Measurements from ENCODE around the gene FOSL2. TPM values are rescaled to one million over a fixed set of nuclear protein-coding genes. Genes with fewer than 3 reads are reported as not detected.

The FOSL2 gene
- total and polyA plus RNA-seq, 10 of the 15 experiments (the other 5 are each of a cell fraction or from before 2014, with no cell fraction given): 0.05 to 1.3 (median 0.34) TPM

GRCh38 chr2:28400921-28401320, 8.3 kb downstream of the FOSL2 start:
- SMC1A ChIA-PET (ENCODE audit: uncharacterized antibody, unreplicated experiment): interaction anchor here (0.6 to 1.6 kb wide), 2 partner anchors 640 to 647 kb away, joined by 3 to 5 read pairs; no protein-coding TSS in a partner anchor
- no TSS peak for BruUV-seq (replicated peaks)

More at GRCh38 chr2:28400921-28401320, 8.3 kb downstream of the FOSL2 start:
- Histone ChIP-seq H3K4me1 (ENCODE audit: control insufficient read depth, insufficient read depth, low read length) (no peaks in the 10 kb centered on the region), H3K9ac (ENCODE audit: control insufficient read depth, insufficient read depth, low read length) (no peak overlapping the region), H4K20me1 (ENCODE audit: control insufficient read depth, insufficient read depth) (no peaks in the 10 kb centered on the region), H3K9me3 (replicated peaks; ENCODE audit: control insufficient read depth, insufficient read depth, low read length) (no peaks in the 10 kb centered on the region), H3K4me3 (no peak overlapping the region), H3K79me2 (ENCODE audit: control insufficient read depth, insufficient read depth, low read length) (no peaks in the 10 kb centered on the region), H3K4me2 (ENCODE audit: control insufficient read depth, insufficient read depth) (no peak overlapping the region), H2AFZ (ENCODE audit: control insufficient read depth, low read depth, low read length) (no peak overlapping the region), H3K27ac (ENCODE audit: control insufficient read depth, insufficient read depth) (no peak overlapping the region), H3K36me3 (ENCODE audit: control insufficient read depth in 2 of 2, insufficient read depth in 2 of 2, low read length in 1 of 2) (no peaks in the 10 kb centered on the region), H3K27me3 (replicated peaks in 1 of 2; ENCODE audit: control insufficient read depth in 2 of 2, insufficient read depth in 2 of 2, low read length in 1 of 2) (no peaks in the 10 kb centered on the region)
- ATAC-seq (no peak), DNase-seq (ENCODE audit: low read depth, low spot score) (no peak), FAIRE-seq (no peak)
- RAD21 ChIA-PET (ENCODE audit: unreplicated experiment): no interaction called here
- POLR2A ChIA-PET: interaction anchor here (0.6 kb wide), 1 partner anchor 385 kb away, joined by 5 read pairs; no protein-coding TSS in a partner anchor
- in situ Hi-C loops (cut with MboI): no loop called here
- TF ChIP-seq E4F1 (IDR thresholded peaks at IDR 0.05; ENCODE audit: borderline replicate concordance, partially characterized antibody) (no peak), MXI1 (IDR thresholded peaks at IDR 0.05; ENCODE audit: low read depth, low read length) (no peak)
- intact Hi-C loops (cut with micrococcal nuclease; ENCODE audit: unreplicated experiment): no loop called here
- CTCF ChIA-PET: interaction anchor here (0.6 kb wide), 2 partner anchors 11 to 887 kb away, joined by 3 to 4 read pairs; no protein-coding TSS in a partner anchor
- WGBS (ENCODE audit: insufficient coverage, insufficient replicate concordance, low lambda C conversion rate, missing lambda C conversion rate): 0% methylated on average over 1 of the region's 1 CpG

All from GM12878 (cell line).